ENCODE results near the gene DNAH9.

DNA sequence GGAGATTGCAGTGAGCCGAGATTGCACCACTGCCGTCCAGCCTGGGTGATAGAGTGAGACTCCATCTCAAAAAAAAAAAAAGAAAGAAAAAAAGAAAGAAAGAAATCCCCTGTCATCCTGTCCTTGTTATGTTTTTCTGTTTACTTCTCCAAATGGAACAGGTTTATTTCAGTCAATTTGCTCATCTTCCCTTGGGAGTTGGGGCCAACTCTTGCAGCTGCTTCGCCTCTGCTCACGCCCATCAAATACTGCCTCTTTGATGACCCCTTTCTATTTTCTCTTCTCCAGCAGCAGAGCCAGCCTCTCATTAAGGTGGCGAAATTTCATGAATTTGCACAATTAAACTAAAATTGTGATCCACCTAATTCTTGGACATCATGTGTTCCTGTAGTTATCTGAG is 225.6 kb downstream of the DNAH9 start:
- no peak for TF ChIP-seq YY1 (IDR thresholded peaks at IDR 0.05)
- TF ChIP-seq, protein P1, sequence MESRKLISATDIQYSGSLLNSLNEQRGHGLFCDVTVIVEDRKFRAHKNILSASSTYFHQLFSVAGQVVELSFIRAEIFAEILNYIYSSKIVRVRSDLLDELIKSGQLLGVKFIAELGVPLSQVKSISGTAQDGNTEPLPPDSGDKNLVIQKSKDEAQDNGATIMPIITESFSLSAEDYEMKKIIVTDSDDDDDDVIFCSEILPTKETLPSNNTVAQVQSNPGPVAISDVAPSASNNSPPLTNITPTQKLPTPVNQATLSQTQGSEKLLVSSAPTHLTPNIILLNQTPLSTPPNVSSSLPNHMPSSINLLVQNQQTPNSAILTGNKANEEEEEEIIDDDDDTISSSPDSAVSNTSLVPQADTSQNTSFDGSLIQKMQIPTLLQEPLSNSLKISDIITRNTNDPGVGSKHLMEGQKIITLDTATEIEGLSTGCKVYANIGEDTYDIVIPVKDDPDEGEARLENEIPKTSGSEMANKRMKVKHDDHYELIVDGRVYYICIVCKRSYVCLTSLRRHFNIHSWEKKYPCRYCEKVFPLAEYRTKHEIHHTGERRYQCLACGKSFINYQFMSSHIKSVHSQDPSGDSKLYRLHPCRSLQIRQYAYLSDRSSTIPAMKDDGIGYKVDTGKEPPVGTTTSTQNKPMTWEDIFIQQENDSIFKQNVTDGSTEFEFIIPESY (IDR thresholded peaks at IDR 0.05) = no peak
- TF ChIP-seq, protein P2, sequence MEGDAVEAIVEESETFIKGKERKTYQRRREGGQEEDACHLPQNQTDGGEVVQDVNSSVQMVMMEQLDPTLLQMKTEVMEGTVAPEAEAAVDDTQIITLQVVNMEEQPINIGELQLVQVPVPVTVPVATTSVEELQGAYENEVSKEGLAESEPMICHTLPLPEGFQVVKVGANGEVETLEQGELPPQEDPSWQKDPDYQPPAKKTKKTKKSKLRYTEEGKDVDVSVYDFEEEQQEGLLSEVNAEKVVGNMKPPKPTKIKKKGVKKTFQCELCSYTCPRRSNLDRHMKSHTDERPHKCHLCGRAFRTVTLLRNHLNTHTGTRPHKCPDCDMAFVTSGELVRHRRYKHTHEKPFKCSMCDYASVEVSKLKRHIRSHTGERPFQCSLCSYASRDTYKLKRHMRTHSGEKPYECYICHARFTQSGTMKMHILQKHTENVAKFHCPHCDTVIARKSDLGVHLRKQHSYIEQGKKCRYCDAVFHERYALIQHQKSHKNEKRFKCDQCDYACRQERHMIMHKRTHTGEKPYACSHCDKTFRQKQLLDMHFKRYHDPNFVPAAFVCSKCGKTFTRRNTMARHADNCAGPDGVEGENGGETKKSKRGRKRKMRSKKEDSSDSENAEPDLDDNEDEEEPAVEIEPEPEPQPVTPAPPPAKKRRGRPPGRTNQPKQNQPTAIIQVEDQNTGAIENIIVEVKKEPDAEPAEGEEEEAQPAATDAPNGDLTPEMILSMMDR (IDR thresholded peaks at IDR 0.05; ENCODE audit: low read depth, low read length, missing input control) = no peak

All from liver (tissue), 2 donors.